ENCODE measurements around the gene SNX13.
A peak's percentile ranks its signal among the peaks of the same experiment; 100 is the strongest.

SNX13 gene, protein sequence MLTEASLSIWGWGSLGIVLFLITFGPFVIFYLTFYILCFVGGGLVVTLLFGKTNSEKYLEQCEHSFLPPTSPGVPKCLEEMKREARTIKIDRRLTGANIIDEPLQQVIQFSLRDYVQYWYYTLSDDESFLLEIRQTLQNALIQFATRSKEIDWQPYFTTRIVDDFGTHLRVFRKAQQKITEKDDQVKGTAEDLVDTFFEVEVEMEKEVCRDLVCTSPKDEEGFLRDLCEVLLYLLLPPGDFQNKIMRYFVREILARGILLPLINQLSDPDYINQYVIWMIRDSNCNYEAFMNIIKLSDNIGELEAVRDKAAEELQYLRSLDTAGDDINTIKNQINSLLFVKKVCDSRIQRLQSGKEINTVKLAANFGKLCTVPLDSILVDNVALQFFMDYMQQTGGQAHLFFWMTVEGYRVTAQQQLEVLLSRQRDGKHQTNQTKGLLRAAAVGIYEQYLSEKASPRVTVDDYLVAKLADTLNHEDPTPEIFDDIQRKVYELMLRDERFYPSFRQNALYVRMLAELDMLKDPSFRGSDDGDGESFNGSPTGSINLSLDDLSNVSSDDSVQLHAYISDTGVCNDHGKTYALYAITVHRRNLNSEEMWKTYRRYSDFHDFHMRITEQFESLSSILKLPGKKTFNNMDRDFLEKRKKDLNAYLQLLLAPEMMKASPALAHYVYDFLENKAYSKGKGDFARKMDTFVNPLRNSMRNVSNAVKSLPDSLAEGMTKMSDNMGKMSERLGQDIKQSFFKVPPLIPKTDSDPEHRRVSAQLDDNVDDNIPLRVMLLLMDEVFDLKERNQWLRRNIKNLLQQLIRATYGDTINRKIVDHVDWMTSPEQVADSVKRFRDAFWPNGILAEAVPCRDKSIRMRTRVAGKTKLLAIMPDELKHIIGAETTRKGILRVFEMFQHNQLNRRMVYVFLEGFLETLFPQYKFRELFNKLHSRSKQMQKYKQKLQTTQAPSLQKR

GRCh38 chr7:17940302-17940883 is at the start of gene SNX13:
SNX13 (minus strand) TSS chr7:17940494; CDS start chr7:17940295, 199 bp downstream.
- peak; percentile 85 for DNase-seq (ENCODE audit: low read depth, low spot score)

DNA sequence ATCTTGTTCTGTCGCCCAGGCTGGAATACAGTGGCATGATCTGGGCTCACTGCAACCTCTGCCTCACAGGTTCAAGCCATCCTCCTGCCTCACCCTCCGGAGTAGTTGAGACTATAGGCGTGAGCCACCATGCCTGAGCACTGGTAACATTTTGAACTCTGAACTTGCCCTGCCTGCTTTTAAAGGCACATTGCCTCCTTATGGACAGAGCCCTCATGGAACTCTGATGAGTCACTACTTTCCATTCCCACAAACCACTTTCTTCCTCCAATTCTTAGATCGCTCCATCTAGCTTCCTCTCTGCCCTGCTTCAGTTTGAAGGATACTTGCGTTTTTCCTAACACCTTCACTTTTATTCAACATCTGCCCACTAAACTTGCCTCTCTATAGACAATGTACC is 49.3 kb upstream of the SNX13 start:
- no peak for DNase-seq (ENCODE audit: low read depth, low spot score)

DNA sequence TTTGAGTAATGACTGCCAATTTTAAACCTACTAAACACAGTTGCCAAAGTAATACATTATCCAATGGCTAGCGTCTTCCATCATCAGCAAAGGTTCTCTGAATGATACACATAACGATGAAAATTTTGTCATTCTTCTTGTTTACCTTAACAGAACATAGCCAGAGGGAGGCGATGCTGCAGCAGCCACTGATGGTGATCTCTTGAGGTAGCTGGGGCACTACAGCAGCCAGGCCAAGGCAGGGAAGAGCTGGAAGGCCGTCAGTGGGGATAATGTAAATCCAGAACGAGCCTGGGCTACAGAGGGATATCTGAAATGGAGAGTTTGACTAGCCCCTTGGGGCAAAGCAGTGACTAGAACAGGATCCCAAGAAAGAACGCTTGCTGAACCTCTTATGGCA is 48.6 kb upstream of the SNX13 start:
- DNase-seq (ENCODE audit: low read depth, low spot score): no peak

DNA sequence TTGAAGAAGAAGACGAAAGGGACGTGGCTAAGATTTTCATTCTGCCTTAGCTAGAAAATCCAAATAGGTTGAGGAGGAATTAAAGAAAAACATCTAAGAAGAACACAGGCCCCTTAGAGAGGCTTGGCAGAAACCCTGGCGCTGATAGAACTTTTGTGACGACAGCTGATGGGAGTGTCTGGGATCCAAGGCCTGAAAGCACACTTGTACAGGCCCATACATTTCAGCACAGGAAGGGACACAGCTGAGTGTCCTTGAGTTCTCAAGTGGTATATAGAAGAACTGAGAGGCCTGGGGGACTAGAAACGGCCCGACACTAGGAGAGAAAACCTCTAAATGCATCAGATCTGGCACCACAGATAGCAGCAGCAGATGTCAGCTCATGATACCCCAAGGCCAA is 47.8 kb upstream of the SNX13 start:
- DNase-seq (ENCODE audit: low read depth, low spot score): no peak

GRCh38 chr7:17986851-17987250 is 46.6 kb upstream of the SNX13 start:
- no peak for DNase-seq (ENCODE audit: low read depth, low spot score)

DNA sequence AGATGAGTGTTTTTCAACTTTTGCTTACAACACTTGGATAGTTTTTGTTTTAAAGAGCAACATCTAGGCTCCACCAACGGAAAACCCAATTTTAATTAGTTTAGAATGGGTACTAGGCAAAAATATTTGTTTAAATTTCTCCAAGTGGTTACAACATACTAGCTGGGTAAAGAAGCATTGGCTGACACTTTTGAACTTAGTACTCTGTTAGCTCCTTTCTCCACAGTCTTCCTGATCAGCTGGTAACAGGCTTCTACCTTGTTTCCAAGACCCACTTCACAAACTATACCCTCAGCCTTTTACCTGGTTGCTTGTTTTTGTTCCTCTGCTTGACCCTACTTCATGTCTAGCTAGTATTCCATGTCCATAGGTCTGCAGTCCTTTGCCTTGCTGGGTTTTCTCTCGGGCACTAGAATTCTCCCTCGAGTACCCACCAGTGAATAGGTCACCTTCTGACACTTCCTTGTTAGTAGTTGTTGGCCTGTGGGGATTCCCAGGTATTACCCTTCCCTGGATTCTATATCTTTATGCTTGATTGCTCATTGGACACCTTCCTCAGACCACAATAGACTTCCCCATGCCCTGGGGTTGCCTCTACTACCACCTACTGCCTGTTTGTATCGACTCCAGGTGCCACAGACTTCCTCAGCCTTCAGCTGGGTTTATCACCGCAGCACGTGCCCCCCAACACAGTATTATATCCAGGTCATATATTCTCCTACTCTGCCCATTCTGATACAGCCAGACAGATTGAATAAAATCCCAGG is 45.4 kb upstream of the SNX13 start:
- DNase-seq (ENCODE audit: low read depth, low spot score): no peak

DNA sequence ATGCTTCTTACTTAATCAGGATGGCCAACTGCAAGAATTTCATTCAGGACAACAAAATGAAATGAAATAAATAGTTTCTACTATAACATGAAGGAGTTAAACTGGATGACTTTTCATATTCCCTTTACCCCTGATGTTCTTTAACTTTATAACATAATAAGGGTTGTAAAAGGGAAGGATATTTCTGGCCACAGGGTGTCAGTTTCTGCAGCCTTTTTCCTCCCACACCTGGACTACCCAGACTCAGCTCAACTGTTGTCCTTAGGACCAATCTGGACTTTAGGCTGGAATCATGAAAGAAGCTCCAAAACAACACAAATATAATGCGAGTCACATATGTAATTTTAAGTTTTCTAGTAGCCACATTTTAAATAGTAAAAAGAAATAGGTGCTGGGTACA is 44.0 kb upstream of the SNX13 start:
- no peak for DNase-seq (ENCODE audit: low read depth, low spot score)

GRCh38 chr7:17983221-17984062 is 43.1 kb upstream of the SNX13 start:
- DNase-seq (ENCODE audit: low read depth, low spot score): no peak

- DNase-seq (ENCODE audit: low read depth, low spot score): no peak
These were observed 36.7 kb upstream of the SNX13 start for GRCh38 chr7:17976952-17977351.

GRCh38 chr7:17971411-17971810 is 31.1 kb upstream of the SNX13 start:
- DNase-seq (ENCODE audit: low read depth, low spot score): no peak

DNA sequence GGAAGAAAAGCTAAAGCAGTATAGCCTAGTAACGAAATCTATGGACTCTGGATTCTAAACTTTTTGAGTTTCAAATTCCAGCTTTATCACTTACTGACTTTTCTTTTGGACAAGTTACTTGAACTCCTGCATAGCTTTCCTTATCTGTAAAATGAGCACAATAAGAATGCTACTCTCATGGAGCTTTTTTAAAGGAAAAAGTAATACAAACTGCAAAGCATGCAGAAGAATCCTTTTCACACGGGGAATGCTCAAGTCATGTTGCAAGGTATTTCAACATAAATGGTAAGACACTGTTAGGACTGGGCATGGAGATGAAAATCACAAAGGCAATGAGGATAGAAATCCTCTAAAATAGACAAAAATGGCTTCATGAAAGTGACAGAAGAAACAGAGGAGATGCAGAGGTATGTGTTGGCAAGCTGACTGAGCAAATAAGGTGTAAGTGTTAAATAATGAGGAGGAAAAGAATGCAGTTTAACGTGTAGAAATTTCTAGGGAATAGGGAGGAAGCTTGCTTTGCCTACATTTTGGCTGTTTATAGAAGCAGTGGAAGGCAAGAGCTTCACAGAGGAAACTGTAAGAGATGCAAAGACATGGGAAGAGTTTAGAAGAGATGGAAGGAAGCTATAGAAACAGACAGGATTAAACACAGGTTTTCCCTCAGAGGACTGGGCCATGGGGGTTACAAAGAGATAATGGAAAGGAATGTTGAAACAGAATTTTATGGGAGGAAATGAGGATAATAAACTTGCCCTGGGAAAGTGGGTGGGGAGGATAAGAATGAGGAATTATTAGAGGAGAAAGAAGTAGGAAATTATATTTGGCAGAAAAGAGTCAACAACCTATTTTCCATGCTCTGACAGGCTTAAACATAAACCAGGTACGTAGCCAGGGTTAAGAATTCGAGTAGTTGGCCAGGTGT is 28.8 kb upstream of the SNX13 start:
- DNase-seq (ENCODE audit: low read depth, low spot score): no peak

DNA sequence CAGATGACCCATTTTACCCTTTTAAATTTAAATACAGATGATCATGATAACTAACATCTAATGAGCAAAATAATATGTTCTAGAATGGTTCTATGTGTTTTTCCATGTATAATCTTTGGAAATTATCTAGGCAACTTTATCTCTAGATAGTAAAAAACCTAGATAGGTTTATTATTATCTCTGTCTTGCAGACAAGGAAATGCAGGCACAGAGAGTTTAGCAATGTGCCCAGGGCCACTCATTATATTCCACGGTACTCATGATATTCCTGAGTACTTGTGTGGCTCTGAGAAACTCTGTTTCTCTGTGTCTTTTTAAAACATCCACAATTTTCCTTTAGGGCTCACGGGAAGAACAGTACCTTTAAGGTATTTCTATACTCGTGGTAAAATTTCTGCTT is 26.4 kb upstream of the SNX13 start:
- no peak for DNase-seq (ENCODE audit: low read depth, low spot score)

DNA sequence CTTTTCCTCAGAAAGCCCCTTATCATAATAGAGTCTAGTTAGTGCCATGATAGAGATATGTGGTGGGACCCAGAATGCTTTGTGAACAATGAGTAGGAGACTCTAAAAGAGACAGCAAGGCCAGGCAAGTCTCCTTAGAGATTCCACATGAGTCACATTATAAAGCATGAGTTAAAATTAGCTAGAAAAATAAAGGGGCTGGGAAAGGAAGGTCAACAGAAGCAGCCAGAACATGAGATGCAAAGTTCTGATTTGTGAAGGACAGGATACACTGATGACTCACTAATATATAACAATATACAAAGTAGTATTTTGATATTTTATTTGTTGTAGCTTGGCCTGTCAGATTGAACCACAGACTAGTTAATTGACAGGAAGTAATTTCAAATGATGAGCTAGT is 25.3 kb upstream of the SNX13 start:
- DNase-seq (ENCODE audit: low read depth, low spot score): peak; percentile 18

DNA sequence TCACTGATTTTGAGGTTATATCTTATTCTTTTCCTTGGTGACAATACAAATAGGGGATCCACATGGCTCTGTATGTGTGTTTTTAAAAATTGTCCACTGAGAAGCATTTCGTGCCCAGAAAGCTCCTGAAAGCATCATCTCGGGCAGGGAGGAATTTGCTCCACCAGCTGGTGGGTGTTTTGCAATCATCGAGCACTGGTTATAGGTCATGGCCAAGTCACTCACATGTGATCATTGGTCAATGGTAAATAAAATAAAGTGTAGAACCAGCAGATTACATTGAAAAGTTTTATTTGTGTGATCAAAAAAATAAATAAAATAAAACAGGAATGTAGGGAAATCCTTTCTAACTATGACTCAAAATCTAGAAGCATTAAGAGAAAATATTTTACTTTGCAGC is 23.0 kb upstream of the SNX13 start:
- DNase-seq (ENCODE audit: low read depth, low spot score): no peak

DNA sequence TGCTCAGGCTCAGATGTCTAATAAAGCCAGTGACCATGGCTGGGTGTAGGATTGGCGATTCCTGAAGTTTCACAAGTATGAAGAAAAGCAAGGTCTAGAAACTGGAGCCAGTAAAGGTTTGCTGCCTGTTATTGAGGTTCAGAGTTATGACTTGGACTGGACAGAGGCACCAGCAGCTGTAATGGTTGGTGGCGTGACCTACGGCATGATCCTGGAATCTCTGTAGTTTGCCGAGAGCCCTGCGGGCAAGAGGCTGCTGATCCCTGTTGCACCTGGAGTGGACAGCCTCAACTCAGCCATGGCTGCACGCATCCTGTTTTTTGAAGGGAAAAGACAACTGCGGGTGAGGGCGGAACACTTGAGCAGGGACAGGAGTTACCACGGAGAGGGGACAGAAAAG is 22.4 kb upstream of the SNX13 start:
- DNase-seq (ENCODE audit: low read depth, low spot score): no peak

DNA sequence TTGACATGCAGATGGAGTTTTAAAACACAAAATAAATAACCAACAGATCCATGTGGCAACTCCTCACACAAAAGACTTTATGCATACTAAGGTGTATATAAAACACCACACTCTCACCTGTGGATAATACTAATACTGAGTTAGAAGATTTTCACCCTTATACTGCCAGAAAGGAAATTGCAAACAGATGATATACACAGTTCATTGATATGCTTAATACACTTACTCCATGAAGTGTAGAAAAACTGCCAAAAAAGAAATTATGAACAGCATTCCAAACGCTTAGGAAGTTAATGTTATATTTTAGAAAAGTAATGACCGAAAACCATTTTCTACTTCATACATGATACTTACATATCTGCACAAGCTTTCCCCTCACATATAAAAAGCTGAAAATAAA is 17.6 kb upstream of the SNX13 start:
- DNase-seq (ENCODE audit: low read depth, low spot score): no peak

GRCh38 chr7:17952387-17952786 is 12.1 kb upstream of the SNX13 start:
- no peak for DNase-seq (ENCODE audit: low read depth, low spot score)

- DNase-seq (ENCODE audit: low read depth, low spot score): no peak
These were observed 11.5 kb upstream of the SNX13 start for GRCh38 chr7:17951742-17952254.

GRCh38 chr7:17948526-17949238 is 8.4 kb upstream of the SNX13 start:
- DNase-seq (ENCODE audit: low read depth, low spot score): no peak

All from brain pericyte (primary cell).